ENCODE data around the gene EFNA2. TPM values are rescaled to one million over a fixed set of nuclear protein-coding genes. Genes with fewer than 3 reads are reported as not detected.
A peak's percentile ranks its signal among the peaks of the same experiment; 100 is the strongest.

Gene EFNA2
- total RNA-seq, 4 donors from 2014 or later: not detected

DNA sequence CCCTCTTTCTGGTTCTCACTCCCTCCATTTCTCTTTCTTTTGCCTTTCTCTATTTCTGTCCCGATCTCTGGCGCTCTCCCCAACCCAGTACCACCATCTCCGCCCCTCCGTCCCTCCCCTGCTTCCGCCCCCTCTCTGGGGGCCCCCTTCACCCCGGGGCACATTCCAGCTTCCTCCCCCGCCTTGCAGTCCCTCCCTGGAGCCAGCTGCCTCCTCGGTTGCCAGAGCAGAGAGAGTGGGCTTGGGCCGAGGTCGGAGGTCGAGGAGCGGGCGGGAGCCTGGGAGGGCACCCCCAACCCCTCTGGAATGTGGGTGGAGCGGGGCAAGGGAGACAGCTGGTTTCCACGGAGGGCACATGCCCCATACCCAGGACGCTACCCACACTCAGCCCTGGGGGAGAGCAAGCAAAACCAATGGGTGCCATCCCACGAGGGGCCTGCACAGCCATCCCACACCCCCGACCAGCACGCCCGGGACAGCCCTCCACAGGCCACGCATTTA lies 23.0 kb upstream of the EFNA2 start:
- 38 to 55% methylated on average over 20 to 21 of the region's 21 CpGs for WGBS, 2 donors

DNA sequence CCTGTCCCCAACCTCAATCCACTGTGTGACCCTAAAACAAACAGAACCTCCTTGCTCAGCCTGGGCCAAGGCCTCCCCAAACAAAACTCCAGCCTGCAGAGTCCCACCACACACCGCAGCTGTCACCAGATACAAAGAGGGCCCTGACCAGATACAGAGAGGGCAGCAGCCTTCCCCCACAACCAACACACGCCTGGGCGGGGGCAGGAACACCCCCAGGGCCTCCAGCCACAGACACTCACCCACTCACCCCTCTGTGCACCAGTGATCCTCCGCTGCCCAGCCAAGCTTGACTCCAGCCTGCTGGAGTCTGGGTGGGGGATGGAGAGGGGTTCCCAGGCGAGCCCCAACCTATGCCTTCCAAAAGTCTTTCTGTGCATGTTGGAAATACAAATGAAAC lies 22.5 kb upstream of the EFNA2 start:
- DNase-seq (ENCODE audit: low spot score in 2 of 2): no peak
- no peak overlapping the region for H3K4me3 ChIP-seq (ENCODE audit: low read depth, poor library complexity, severe bottlenecking)

More for the DNA sequence above, 23.0 kb upstream of the EFNA2 start:
- DNase-seq (ENCODE audit: low spot score in 2 of 2): no peak
- TF ChIP-seq POLR2A (IDR thresholded peaks at IDR 0.05): no peak
- TF ChIP-seq, protein P1, sequence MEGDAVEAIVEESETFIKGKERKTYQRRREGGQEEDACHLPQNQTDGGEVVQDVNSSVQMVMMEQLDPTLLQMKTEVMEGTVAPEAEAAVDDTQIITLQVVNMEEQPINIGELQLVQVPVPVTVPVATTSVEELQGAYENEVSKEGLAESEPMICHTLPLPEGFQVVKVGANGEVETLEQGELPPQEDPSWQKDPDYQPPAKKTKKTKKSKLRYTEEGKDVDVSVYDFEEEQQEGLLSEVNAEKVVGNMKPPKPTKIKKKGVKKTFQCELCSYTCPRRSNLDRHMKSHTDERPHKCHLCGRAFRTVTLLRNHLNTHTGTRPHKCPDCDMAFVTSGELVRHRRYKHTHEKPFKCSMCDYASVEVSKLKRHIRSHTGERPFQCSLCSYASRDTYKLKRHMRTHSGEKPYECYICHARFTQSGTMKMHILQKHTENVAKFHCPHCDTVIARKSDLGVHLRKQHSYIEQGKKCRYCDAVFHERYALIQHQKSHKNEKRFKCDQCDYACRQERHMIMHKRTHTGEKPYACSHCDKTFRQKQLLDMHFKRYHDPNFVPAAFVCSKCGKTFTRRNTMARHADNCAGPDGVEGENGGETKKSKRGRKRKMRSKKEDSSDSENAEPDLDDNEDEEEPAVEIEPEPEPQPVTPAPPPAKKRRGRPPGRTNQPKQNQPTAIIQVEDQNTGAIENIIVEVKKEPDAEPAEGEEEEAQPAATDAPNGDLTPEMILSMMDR (IDR thresholded peaks at IDR 0.05): no peak
- H3K4me3 ChIP-seq (ENCODE audit: low read depth, poor library complexity, severe bottlenecking): no peak overlapping the region
- intact Hi-C loops (cut with DNase I; ENCODE audit: low total_unique reads): no loop called here

DNA sequence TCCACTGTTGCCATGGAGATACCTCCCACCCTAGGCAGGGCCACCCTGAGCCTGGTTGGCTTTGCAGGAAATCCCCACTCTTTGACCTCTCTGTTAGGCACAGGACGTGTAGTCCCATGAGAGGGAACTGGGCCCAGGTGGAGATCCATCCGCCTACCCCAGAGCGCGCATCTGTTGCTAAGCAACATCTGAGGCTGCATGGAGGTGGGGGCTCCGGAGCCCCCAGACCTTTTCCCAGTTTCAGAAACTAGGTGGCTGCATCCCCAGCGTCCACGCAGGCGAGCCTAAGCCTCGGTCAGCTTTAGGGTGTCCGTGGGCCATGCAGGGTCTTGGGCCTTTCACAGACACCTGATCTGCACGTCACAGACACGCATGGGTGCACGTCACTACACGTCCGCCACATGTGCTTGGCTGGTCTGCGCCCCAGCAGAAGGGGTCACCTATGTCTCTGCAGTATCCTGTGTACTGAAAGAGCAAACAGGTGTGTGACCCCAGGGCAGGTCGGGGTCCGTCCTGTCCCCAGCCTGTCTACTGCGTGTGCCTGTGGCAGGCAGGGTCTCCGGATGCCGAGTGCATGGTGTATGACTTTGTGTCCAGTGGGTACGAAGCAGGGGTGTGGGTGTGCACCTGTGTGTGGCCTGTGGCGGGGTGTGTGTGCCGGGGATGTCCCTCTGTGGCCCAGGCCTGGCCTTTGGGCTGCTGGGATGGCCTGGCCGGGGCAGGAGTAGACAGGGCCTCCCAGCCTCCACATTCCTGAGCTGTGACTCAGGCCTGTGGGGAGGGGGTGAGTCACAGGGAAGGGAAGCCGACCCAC lies 20.7 kb upstream of the EFNA2 start:
- TF ChIP-seq POLR2A (IDR thresholded peaks at IDR 0.05): no peak
- TF ChIP-seq, protein P1 (IDR thresholded peaks at IDR 0.05): peak in 1 of 3 donors; percentile 34
- peak in 1 of 2 donors; percentile 96 for DNase-seq (ENCODE audit: low spot score in 2 of 2)
- H3K4me3 ChIP-seq (ENCODE audit: low read depth, poor library complexity, severe bottlenecking): no peak overlapping the region
- 56 to 61% methylated on average over 13 to 26 of the region's 26 CpGs for WGBS, 2 donors
- intact Hi-C loops (cut with DNase I; ENCODE audit: low total_unique reads): loop anchor here (5.0 kb wide), 1 partner anchor 163 kb away; the partner anchor contains the start of gene GPX4

More for the DNA sequence above, 22.5 kb upstream of the EFNA2 start:
- WGBS, 2 donors: 37 to 56% methylated on average over 5 of the region's 5 CpGs
- intact Hi-C loops (cut with DNase I; ENCODE audit: low total_unique reads): no loop called here
- TF ChIP-seq POLR2A (IDR thresholded peaks at IDR 0.05): no peak
- TF ChIP-seq, protein P1 (IDR thresholded peaks at IDR 0.05): no peak

DNA sequence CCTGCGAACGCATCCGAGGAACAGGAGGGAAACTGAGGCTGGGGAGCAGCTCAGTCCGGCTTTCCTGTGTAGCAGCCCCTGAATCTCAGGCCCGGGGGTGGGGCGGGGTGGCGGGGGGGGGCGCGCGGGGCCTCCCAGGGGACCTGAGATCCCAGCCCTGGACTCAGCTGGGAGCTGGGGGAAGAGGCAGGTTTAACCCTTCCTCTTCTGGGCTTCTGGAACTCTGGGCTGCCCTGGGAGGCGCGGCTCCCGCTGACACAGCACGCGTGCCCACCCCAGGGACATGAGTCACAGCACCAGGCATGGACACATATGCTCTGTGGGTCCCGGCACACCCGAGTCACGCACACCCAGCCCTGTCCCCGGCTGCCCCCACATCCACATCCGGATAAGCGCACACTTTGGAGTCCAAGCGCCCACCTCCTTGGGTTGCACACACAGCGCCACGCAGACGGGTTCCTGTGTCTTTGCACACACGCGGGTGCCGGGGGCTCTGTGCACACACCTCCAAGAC lies 20.0 kb upstream of the EFNA2 start:
- TF ChIP-seq, protein P1 (IDR thresholded peaks at IDR 0.05): no peak
- TF ChIP-seq POLR2A (IDR thresholded peaks at IDR 0.05): no peak
- intact Hi-C loops (cut with DNase I; ENCODE audit: low total_unique reads): loop anchor here (2.0 to 5.0 kb wide), 2 partner anchors 21 to 163 kb away; partner anchors contain the start of gene GPX4
- DNase-seq (ENCODE audit: low spot score in 2 of 2): peak in 1 of 2 donors; percentile 97
- no peak overlapping the region for H3K4me3 ChIP-seq (ENCODE audit: low read depth, poor library complexity, severe bottlenecking)
- WGBS, 2 donors: 3 to 16% methylated on average over 10 to 19 of the region's 28 CpGs

DNA sequence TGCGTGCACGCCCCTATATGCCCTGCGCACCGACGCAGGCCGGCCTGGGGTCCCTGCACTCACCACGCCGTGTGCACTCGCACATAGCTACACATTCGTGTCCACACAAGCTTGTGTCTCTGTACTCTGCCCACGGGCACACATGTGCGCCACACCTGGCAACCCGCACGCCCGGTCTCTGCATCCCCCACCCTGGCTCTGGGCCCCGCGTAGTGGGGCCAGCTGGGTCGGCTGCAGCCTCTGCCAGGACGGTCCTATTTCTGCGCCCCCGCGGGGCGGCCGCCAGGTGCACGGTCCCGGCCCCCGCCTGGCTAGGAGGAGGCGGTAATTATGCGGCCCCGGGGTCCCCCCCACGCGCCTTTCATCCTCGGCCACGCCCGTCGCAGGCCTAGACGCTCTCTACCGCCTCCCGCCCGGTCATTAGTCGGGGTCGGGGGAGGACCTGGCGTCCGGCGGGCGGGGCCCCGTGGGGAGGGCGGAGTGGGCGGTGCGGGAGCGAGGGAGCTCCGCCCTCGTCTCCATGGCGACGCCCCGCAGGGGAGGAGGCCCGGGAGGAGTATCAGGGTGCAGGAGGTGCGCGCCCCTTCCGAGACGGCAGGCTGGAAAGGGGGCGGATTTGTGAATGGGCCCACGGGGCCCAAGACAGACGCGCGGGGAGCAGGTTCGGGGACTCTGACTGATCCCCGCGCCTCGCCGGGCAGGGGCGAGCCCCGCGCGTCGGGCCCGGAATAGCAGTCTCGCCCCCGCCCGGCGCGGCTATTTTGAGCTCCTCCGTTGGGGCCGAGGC lies 19.4 kb upstream of the EFNA2 start:
- intact Hi-C loops (cut with DNase I; ENCODE audit: low total_unique reads): loop anchor here (2.0 to 5.0 kb wide), 2 partner anchors 22 to 164 kb away; partner anchors contain the start of gene GPX4
- H3K4me3 ChIP-seq (ENCODE audit: low read depth, poor library complexity, severe bottlenecking): no peak overlapping the region
- peak in 1 of 2 donors; percentile 96 for DNase-seq (ENCODE audit: low spot score in 2 of 2)
- no peak for TF ChIP-seq POLR2A (IDR thresholded peaks at IDR 0.05)
- TF ChIP-seq, protein P1 (IDR thresholded peaks at IDR 0.05): no peak
- 2% methylated on average over 46 to 49 of the region's 84 CpGs for WGBS, 2 donors
